RCC 7860 (cell line): ENCODE measurements around the gene EFEMP1.

Experiments
- DNase-seq: peaks from one replicate; pipeline ENCODE4 v3.0.0-alpha.2; 2015; ENCODE audit warnings: low spot score
- FAIRE-seq: peaks from 2 replicates; lab custom pipeline; 2012; peaks lifted over from hg19 to GRCh38; lab: Jason Lieb, UNC

EFEMP1 gene

DNA sequence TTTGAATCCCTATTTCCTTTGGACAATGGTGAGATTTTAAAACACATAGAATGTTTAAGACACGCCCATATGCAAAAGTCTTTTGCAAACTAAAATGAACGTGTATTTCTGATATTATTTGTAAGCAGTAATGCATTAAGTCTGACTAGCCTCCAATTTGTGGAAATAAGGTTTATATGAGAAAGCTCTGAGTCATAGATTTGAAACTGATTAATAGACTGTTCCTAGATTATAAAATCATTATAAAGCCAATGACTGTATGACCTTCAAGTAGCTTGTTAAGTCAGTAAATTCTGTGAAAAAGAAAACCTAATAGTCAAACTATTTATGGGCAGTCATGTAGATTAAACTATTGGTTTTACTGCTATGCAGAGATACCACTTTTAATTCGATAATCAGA lies 12.8 kb upstream of the EFEMP1 start:
- FAIRE-seq (peak; percentile 48), DNase-seq (no peak)

DNA sequence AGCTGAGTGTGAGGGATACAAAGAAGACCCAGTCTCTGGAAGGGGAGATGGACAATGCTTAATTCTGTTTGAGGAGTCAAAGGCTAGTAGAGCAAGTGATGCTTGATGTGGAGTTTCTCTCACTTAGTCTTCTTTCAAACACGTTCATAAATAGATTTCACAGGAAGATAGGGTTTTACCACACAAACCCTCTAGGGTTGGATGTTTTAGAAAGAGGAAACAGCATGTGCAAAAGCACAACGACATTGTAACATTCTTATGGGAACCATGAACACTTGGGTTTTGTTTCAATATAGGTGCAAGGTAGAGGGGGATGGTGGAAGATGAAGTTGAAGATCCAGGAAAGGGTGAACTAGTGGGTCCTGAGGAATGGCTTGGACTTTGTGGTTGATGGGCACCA lies 10.8 kb upstream of the EFEMP1 start:
- no peak for FAIRE-seq
- DNase-seq, result no peak

DNA sequence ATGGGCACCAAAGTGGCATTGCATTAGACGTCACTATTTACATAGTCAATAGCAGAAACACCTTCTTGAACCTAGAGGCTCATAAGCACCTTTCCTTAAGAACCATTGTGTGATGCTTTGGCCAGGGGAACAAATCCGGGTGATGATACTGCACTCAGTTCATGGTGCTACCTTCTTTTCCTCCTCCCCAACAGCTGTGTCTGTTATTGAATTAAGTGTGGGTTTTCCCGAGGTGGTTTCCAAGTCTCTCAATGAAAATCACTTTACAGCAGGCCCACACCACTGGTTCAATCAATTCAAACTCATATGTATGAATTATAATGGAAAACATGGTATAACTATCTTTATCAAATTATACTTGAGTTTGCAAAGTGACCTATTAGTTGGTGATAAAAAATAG lies 9.3 kb upstream of the EFEMP1 start:
- no peak for FAIRE-seq
- DNase-seq, result no peak

DNA sequence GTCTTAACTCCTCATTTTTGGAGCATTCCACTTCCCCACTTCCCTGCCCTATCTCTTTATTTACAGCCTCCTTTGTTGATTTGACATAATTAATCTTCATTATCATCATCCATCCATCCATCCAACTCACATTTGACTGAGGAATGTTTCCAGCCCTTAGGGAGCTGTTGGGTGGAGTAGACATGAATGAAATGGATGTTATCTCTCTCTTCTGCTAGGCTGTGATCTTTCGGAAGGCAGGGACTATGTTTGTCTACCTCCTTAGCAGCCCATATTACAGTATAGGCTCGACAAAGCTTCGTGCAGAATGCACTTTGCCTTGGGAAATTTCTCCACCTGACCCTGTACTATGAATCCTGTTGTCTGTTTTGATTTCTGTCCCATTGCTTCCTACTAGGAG lies 7.7 kb upstream of the EFEMP1 start:
- FAIRE-seq (no peak), DNase-seq (no peak)

DNA sequence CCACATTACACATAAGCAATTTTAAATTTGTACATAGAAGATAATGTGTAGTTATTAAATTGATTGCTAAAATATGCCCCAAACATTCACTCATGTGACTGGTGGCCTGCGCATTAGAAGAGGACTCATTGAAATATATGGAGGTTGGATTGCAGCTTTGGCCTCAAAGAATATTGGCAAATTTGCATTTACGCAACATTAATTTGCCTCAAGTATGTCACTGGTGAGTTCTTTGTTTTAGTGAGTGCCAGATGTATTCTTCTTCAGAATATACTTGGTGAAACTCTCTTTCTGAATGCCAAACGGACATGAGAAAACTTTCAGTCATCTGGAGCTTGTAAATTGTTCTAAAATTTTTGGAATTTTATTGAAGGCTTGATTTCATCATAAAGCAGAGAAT lies 5.9 kb upstream of the EFEMP1 start:
- no peak for FAIRE-seq
- no peak for DNase-seq

DNA sequence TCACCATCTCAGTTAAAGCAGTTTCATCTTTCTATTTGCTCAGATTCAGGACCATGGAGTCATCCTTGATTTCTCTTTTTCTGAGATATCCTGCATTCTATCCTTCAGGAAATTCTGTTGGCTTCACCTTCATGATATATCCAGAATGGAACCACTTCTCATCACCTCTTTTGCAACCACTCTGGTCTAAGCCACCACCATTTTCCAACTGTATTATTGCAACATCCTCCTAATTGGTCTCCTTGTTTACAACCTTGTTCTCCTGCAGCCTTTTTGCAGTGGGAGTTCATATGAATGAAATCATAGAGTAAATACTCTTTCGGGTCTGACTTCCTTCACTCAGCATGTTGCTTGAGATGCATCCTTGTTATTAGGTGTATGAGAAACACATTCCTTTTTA lies 3.4 kb upstream of the EFEMP1 start:
- no peak for FAIRE-seq

DNA sequence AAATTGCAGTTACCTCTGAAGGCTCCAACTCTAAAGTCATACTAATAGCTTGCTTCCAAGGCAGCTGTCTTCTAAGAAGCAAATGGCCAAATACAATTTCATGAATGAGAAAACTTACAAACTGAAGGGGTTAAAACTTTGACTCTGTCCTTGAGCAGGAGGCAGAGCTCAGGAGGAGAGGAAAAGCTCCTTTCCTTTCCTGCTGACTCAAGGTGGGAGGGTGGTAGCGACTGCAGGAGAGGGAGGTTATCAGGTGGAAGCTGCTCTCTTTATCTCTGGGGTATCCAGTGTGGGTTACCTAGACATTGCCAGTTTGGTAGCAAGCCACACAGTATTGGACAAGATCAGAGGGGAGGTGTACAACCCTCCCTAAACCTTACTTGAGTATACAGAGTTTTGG lies 2.7 kb upstream of the EFEMP1 start:
- no peak for DNase-seq
- no peak for FAIRE-seq

More for the DNA sequence above, 3.4 kb upstream of the EFEMP1 start:
- DNase-seq, result no peak

DNA sequence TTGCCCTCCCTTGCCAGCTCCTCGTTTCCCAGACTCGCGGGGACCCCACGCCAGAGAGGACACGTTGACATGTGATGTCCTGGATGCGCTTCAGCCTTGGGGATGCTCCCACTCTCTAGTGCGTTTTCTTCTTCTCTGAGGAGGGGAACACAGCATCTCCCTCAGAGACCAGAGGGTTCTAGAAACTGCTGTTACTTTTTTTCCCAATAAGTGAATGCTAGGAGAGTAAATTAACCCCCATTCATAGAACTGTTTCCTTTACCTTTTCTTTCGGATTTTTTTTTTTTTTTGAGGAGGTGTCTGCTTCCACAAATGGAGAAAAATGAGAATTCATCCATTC lies 370 bp upstream of the EFEMP1 start:
- FAIRE-seq, result no peak
- no peak for DNase-seq

DNA sequence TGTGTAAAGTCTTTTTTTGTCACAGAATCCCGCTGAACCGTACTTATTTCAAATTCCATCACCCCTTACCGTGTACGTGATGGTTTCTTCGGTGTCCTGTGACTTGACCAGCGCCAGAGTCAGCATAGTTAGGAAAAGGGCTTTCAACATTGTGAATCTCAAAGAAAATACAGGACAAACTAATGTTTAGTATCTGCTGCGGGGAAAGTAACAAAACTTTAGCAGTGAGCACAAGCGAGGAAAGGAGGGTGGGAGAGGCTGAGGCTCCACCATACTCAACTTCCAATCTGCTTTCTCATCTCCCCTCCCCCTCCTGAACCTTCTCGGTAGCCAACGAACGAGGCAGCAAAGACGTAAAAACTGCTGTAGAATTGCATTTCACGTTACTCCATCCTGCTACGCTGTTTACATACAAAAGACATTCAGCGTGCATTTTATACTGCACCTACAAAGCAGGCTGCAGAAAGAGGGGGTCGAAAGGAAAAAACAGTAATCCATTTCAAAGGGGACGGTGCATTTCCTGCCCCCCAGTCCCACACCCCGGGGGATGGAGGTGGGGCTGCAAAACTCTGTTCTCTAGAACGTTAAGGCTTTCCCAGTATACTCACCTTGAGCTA lies 1.2 kb downstream of the EFEMP1 start:
- no peak for DNase-seq

DNA sequence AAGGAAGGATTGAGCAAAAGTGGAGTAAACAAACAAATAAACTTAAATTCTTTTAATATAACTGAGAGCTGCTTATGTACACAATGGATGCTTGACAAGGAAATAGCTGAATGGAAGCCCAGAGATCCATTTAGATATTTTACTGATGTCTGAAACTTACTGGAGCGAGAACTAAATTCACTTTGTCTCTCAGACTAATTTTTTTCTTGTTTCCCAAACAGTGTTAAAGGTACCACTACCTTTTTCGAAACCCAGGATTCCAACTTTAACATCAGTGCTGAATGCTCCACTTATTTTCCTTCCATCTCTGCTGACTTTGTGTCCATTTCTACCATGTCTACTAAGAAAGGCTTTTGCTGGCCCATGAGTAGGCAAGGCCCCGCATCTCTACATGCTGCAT lies 4.0 kb downstream of the EFEMP1 start:
- FAIRE-seq (no peak), DNase-seq (no peak)

More for the DNA sequence above, 1.2 kb downstream of the EFEMP1 start:
- no peak for FAIRE-seq

DNA sequence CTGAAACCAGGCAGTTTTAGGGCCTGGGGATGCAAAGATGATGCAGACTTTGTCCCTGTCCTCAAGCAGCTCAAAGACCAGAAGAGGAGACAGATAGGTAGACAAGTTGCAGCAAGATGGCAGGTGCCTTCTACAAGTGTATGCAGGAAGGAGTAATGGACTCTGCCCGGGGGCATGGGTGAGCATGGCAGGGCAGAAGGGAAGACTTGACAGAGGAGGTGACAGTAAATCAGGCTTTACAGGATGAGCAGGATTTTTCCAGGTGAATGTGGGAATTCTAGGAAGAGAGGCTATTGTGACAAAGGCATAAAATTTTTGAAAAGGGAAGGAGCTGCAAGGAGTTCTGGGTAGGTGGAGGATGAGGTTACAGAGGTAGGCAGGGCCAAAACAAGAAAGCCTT lies 4.7 kb downstream of the EFEMP1 start:
- no peak for FAIRE-seq
- no peak for DNase-seq

DNA sequence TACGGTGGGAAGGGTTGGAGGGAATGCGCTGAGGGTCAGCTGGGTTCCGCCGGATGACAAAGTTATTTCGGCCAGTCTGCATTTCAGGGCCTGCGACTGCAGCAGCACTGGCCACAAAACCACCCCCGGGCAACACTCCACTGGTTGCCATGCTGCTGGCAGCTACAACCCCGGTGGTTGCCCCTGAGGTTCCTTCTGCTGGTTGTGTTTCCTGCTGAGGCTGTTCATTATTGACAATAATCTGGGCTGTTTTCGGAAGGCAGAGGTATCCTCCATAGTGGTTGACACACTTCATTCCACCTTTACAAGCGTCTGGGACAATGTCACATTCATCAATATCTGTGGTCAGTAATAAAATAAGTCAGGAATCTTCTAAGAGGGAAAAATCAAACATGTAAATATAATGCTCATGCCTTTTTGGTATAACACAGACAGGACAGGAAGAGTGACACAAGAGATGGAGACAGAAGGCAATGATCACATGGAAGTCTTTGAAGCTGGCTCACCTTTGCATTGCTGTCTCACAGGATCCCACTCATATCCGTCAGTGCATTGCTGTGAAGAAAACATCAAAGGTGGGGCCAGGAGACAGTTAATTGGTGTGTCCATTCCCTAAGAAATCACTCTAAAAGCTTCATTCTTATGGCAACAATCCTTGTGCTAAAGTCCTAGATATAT lies 5.7 kb downstream of the EFEMP1 start:
- DNase-seq, result no peak
- FAIRE-seq, result no peak

DNA sequence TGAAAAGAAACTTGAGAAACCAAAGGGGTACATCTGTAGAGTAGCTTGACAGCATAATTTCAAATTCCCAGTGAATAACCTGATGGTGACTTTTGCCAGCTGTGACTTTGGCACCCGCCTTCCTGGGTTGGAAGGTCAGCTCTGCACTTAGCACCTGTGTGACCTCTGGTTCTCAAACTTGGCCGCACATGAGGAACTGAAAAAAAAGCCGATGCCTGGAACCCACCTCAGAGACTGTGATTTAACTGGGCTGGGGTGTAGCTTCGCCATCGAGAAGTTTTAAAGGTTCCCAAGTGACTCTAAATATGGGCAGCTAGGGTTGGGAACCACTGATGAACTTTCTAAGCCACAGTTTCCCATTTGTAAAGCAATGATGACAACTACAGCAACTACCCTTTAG lies 6.5 kb downstream of the EFEMP1 start:
- DNase-seq (no peak), FAIRE-seq (no peak)

DNA sequence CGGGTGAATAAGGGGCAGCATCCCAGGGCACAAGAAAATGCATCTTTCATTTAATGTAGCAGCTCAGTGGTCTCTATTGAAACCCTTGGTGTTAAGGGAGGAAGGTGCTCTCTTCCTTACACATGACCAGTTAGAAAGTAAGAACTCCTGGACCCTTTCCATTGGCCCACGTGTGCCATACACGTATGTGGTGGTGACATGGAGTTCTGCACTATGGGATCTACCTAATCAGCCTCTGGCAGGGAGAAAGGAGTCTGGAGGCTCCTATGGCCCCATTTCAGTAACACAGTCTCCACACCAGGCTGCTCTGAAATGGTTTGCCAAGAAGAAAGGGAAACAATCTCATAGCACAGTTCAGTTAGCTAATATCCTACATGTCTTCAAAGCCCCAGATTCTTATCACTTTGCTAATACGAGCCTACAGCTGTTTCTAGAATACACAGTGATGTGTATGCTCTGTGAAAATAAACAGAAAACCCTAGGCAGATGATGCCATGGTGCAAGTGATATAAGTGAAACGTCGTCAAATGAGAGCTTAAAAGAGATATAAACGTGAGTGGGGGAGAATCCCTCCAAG lies 7.0 kb downstream of the EFEMP1 start:
- no peak for DNase-seq
- FAIRE-seq, result no peak

DNA sequence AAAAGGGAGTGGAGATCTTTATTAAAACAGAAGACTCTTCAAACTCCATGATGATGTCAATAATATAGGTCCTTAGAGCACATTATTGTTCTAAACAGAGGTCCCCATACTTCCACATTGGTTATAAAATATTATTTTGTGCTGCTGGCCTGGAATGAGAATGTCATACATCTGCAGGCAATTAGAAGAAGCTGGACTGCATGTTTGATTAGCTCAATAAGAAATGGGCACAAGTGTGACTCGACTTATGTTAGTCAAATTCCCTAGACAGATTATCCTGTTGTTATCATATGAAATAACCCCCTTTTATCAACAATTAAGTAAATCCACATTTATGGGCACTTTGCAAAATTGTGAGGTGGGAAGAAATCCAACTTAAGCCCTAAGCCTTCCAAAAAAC lies 8.8 kb downstream of the EFEMP1 start:
- DNase-seq (no peak), FAIRE-seq (no peak)

DNA sequence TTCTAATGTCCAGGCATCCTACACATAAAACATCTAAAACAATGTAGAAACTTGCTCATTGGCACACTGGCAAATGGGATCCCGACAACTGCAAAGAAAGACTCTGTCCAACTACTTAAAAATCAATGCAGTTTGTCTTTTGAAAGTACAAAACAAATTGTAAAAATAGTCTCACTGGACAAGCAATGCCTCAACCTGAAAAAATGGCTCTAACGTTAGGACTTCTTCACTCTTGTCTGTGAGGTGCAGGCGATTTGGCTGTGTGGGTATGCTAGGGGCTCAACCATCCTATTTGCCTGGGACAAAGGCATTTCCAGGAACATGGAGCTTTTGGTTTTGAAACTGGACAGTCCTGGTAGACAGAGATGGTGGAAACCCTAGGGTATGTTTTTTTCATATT lies 10.7 kb downstream of the EFEMP1 start:
- no peak for DNase-seq
- no peak for FAIRE-seq

DNA sequence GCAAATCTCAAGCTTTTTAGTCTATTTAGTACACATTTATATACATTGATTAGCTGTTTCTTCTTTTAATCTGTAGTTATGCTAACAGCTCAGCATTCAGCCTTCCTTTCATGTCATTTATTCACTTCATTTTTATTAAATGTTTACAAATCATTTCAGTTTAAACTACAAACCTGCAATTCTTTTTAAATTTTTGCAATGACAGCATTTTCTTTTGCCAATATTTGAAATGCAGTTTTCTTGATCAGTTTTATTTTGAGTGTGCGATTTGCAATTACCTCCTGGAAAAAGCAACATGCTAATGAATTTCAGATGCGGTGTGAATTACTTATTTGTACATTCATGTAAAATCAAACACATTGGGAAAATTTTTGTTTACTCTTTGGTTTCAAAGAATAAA lies 13.5 kb downstream of the EFEMP1 start:
- no peak for FAIRE-seq
- DNase-seq, result no peak

DNA sequence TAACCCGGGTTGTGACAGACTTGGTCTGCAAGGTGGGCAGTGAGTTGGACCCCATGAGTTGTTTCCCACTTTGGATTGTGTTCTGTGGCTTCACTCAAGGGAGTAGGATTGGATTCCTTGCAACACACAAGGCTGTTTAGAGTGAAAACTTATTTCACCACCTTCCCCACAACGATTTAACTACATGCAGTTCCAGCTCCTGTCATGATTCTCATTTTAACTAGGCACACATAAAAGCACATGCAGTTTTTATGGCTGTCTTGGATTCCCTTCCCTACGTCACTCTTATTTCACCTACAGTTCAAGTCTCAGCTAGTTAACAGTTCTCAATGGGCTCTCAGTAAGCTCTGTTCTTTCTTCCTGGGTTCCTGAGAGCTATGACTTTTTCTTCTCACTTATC lies 15.9 kb downstream of the EFEMP1 start:
- no peak for DNase-seq
- FAIRE-seq, result no peak

DNA sequence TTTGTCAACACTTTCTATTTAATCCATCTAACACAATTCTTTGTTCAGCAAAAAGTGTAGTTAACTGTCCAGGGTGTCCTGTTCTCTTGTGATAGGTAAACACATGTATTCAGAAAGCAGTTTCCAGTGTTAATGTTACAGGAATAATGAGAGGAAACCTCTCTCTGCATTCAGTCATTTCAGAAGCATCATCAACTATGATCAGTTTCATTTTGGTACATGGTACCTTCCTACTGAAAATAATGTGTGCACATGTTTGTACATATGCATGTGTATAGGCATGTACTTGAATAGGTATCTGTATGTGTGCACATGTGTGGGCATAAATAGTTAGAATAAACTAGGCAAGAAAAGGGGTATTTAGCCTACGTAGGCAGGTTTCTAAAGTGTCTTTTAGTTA lies 16.6 kb downstream of the EFEMP1 start:
- no peak for DNase-seq
- no peak for FAIRE-seq

DNA sequence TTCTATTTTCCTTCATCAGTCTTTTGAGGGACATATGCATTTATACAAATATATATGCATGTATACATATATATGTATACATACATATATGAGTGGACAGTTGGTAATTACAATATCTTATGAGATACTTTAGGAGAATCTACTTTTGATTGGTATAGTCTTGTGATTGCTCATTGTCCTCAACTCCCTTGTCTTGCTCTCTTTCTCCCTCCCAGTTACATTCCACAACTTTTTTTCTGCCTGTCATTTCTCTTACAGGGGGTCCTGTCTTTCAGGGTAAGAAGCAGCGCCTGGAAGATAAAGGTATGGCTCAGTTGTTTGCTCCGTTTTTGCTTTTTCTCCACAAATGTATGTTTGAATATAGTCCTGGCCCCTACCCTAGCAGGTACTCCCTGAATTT lies 19.9 kb downstream of the EFEMP1 start:
- DNase-seq (no peak), FAIRE-seq (no peak)

DNA sequence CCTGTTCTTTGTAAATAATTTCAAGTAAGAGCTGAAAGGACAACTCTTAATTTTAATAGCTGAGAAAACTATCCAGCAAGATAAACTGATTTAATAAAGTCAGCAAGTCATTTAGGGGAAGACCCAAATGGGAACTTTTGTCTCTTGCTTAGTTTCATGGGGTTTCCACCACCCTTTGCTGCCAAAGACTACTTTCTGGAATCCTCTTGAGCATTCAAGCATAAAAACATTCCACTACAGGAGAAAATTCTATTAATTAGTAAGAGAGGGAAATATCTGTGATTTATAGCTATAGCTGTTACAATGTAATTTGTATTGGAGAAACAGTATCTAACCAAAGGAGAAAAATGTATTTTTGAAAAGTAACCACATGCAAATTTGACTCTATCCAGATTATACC lies 20.6 kb downstream of the EFEMP1 start:
- FAIRE-seq (peak; percentile 83), DNase-seq (peak; percentile 25)

DNA sequence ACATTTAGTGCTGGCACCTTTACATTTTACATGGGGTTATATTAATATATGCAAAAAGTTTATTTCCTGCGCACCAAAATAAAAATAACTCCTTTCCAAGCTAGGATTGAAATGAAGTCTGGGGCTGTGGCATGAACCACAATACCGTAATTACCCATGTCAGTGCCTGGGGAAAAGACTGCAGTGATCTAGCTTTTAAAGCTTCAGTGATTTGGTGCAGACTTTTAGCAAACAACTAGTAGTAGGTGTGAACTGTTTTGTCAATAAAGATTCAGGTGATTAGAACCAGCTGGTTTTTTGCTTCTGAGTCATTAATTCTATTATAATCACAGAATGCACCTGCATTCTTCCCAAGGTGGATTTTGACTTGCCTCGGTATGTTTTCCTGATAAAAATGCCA lies 21.2 kb downstream of the EFEMP1 start:
- no peak for DNase-seq
- FAIRE-seq, result no peak

DNA sequence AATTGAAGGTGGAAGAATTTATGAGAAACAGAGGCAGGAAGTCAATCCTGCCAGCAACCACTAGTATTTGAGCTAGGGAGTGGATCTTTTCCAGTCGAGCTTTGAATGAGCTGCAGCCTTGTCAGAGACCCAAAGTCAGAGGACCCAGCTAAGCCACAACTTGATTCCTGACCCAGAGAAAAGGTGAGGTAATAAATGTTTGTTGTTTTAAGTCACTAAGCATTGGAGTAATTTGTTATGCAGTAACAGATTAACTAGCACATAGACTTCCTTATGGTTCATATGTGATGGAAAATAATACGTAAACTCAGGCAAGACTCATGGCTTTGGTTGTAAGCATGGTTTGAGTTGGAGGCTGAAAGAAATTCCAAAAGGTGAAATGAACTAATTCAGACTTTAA lies 21.6 kb downstream of the EFEMP1 start:
- FAIRE-seq (peak; percentile 79), DNase-seq (peak; percentile 79)
